ENCODE results near the gene VPS51. TPM values are rescaled to one million over a fixed set of nuclear protein-coding genes. Genes with fewer than 3 reads are reported as not detected.
A peak's percentile ranks its signal among the peaks of the same experiment; 100 is the strongest.

VPS51 gene
- total RNA-seq, 1 donor from 2014 or later, result 115 TPM

- ATAC-seq (no peak), DNase-seq (ENCODE audit: low spot score) (no peak)
- intact Hi-C loops (cut with DNase I), result no loop called here
These were observed 26.8 kb upstream of the VPS51 start for GRCh38 chr11:65069217-65069616.

GRCh38 chr11:65071907-65072630 lies 23.9 kb upstream of the VPS51 start:
- ATAC-seq (no peak), DNase-seq (ENCODE audit: low spot score) (no peak)
- intact Hi-C loops (cut with DNase I), result no loop called here

- ATAC-seq, result no peak
- intact Hi-C loops (cut with DNase I), result no loop called here
These were observed 23.4 kb upstream of the VPS51 start for GRCh38 chr11:65072631-65072966.

GRCh38 chr11:65077451-65077850 lies 18.6 kb upstream of the VPS51 start:
- no peak for DNase-seq (ENCODE audit: low spot score)
- no peak for ATAC-seq
- intact Hi-C loops (cut with DNase I), result no loop called here

More at GRCh38 chr11:65072631-65072966, 23.4 kb upstream of the VPS51 start:
- no peak for DNase-seq (ENCODE audit: low spot score)

GRCh38 chr11:65078151-65078550 lies 17.9 kb upstream of the VPS51 start:
- no peak for DNase-seq (ENCODE audit: low spot score)
- intact Hi-C loops (cut with DNase I), result no loop called here
- ATAC-seq, result no peak

- no peak for ATAC-seq
- DNase-seq (ENCODE audit: low spot score), result no peak
- intact Hi-C loops (cut with DNase I), result no loop called here
These were observed 17.1 kb upstream of the VPS51 start for GRCh38 chr11:65078786-65079342.

- intact Hi-C loops (cut with DNase I), result no loop called here
- no peak for DNase-seq (ENCODE audit: low spot score)
- no peak for ATAC-seq
These were observed 12.7 kb upstream of the VPS51 start for GRCh38 chr11:65083134-65083833.

- DNase-seq (ENCODE audit: low spot score) (peak; percentile 97), ATAC-seq (peak; percentile 99)
- intact Hi-C loops (cut with DNase I), result no loop called here
These were observed 12.0 kb upstream of the VPS51 start, which contains the start of the genes CDCA5 and ZFPL1 for GRCh38 chr11:65083834-65084597. TSS of gene CDCA5 (minus strand) at chr11:65084040. CDS start at chr11:65083978, 62 bp downstream. TSS of gene ZFPL1 (plus strand) at chr11:65084222. CDS start at chr11:65084699, 477 bp downstream.

- DNase-seq (ENCODE audit: low spot score) (no peak), ATAC-seq (peak; percentile 2)
- intact Hi-C loops (cut with DNase I), result no loop called here
These were observed 11.2 kb upstream of the VPS51 start for GRCh38 chr11:65084598-65085375.

- ATAC-seq, result no peak
- no peak for DNase-seq (ENCODE audit: low spot score)
- intact Hi-C loops (cut with DNase I), result no loop called here
These were observed 10.6 kb upstream of the VPS51 start for GRCh38 chr11:65085446-65085845.

- DNase-seq (ENCODE audit: low spot score), result no peak
- intact Hi-C loops (cut with DNase I), result no loop called here
- ATAC-seq, result no peak
These were observed 9.2 kb upstream of the VPS51 start for GRCh38 chr11:65086809-65087208.

- intact Hi-C loops (cut with DNase I), result no loop called here
- ATAC-seq, result no peak
- DNase-seq (ENCODE audit: low spot score), result no peak
These were observed 8.8 kb upstream of the VPS51 start for GRCh38 chr11:65087216-65087615.

GRCh38 chr11:65087827-65088226 lies 8.2 kb upstream of the VPS51 start:
- DNase-seq (ENCODE audit: low spot score) (no peak), ATAC-seq (no peak)
- intact Hi-C loops (cut with DNase I), result no loop called here

- intact Hi-C loops (cut with DNase I), result no loop called here
- ATAC-seq (no peak), DNase-seq (ENCODE audit: low spot score) (no peak)
These were observed 6.4 kb upstream of the VPS51 start for GRCh38 chr11:65089621-65090020.

GRCh38 chr11:65090628-65091027 lies 5.4 kb upstream of the VPS51 start:
- DNase-seq (ENCODE audit: low spot score) (no peak), ATAC-seq (no peak)
- intact Hi-C loops (cut with DNase I), result no loop called here

GRCh38 chr11:65095427-65095826 lies 587 bp upstream of the VPS51 start:
- intact Hi-C loops (cut with DNase I), result no loop called here
- ATAC-seq (no peak), DNase-seq (ENCODE audit: low spot score) (no peak)

GRCh38 chr11:65096926-65097325 lies 912 bp downstream of the VPS51 start:
- intact Hi-C loops (cut with DNase I), result no loop called here
- DNase-seq (ENCODE audit: low spot score) (no peak), ATAC-seq (no peak)

GRCh38 chr11:65100674-65101350 lies 4.8 kb downstream of the VPS51 start:
- no peak for ATAC-seq
- intact Hi-C loops (cut with DNase I), result no loop called here
- DNase-seq (ENCODE audit: low spot score), result no peak
